Activated T-helper 17 cell treated with anti-CD3 and anti-CD28 coated beads, Interleukin-2, amount 50 U/mL, for 72 hours (primary cell): ENCODE data around the gene SLC25A29. TPM values are rescaled to one million over a fixed set of nuclear protein-coding genes. Genes with fewer than 3 reads are reported as not detected.

ENCODE experiments used
- ATAC-seq: fragments of 150-1000 bp; cut with Tn5 transposase; replicated peaks from 2 replicates; pipeline ENCODE4 v1.10.0; 2021; ENCODE audit warnings: mild to moderate bottlenecking, moderate library complexity
- H3K27ac Mint-ChIP-seq: one replicate; pipeline ENCODE4 v1.8.0; 2022; ENCODE audit warnings: mixed read lengths
- H3K27me3 Mint-ChIP-seq: one replicate; pipeline ENCODE4 v1.8.0; 2022; ENCODE audit warnings: mixed read lengths
- H3K36me3 Mint-ChIP-seq: one replicate; pipeline ENCODE4 v1.8.0; 2022; ENCODE audit warnings: low read depth, mild to moderate bottlenecking, mixed read lengths
- H3K4me1 Mint-ChIP-seq: one replicate; pipeline ENCODE4 v1.8.0; 2022; ENCODE audit warnings: mixed read lengths
- H3K4me3 Mint-ChIP-seq: one replicate; pipeline ENCODE4 v1.8.0; 2022; ENCODE audit warnings: mild to moderate bottlenecking, mixed read lengths
- H3K9me3 Mint-ChIP-seq: one replicate; pipeline ENCODE4 v1.8.0; 2022; ENCODE audit warnings: mixed read lengths
- total RNA-seq, 2 donors: library from RNA; stranded (reverse); gene quantifications; one replicate each; pipeline ENCODE4 v1.2.3, GENCODE V29; 2022

SLC25A29 gene
- total RNA-seq, 2 donors from 2014 or later = 3.8 to 9.3 TPM

- Mint-ChIP-seq H3K27ac (peak overlapping the region; percentile 89), H3K4me1 (peaks cover 31% of the 10 kb centered on the region), H3K27me3 (no peaks in the 10 kb centered on the region), H3K9me3 (no peaks in the 10 kb centered on the region), H3K4me3 (peak overlapping the region; percentile 57), H3K36me3 (peaks cover 62% of the 10 kb centered on the region)
- peak; percentile 90 for ATAC-seq
Observed at GRCh38 chr14:100275214-100275613, 31.0 kb downstream of the SLC25A29 start.

- Mint-ChIP-seq H3K4me3 (peak overlapping the region; percentile 57), H3K36me3 (peaks cover 57% of the 10 kb centered on the region), H3K27ac (peak overlapping the region; percentile 89), H3K4me1 (peaks cover 27% of the 10 kb centered on the region), H3K27me3 (no peaks in the 10 kb centered on the region), H3K9me3 (no peaks in the 10 kb centered on the region)
- no peak for ATAC-seq
Observed at GRCh38 chr14:100274250-100274649, 32.0 kb downstream of the SLC25A29 start.

- Mint-ChIP-seq H3K27me3 (no peaks in the 10 kb centered on the region), H3K36me3 (peaks cover 55% of the 10 kb centered on the region), H3K4me1 (peaks cover 32% of the 10 kb centered on the region), H3K9me3 (no peaks in the 10 kb centered on the region), H3K4me3 (no peak overlapping the region), H3K27ac (no peak overlapping the region)
- no peak for ATAC-seq
Observed at GRCh38 chr14:100271247-100271939, 34.9 kb downstream of the SLC25A29 start.

GRCh38 chr14:100268591-100269207 lies 37.5 kb downstream of the SLC25A29 start:
- H3K4me1 Mint-ChIP-seq = peaks cover 25% of the 10 kb centered on the region
- peaks cover 58% of the 10 kb centered on the region for H3K36me3 Mint-ChIP-seq
- H3K4me3 Mint-ChIP-seq = no peak overlapping the region
- no peak overlapping the region for H3K27ac Mint-ChIP-seq
- H3K27me3 Mint-ChIP-seq = no peaks in the 10 kb centered on the region
- ATAC-seq = no peak
- H3K9me3 Mint-ChIP-seq = no peaks in the 10 kb centered on the region

GRCh38 chr14:100267990-100268389 lies 38.3 kb downstream of the SLC25A29 start:
- Mint-ChIP-seq H3K4me1 (peaks cover 30% of the 10 kb centered on the region), H3K27ac (no peak overlapping the region), H3K27me3 (no peaks in the 10 kb centered on the region), H3K9me3 (no peaks in the 10 kb centered on the region), H3K36me3 (peaks cover 65% of the 10 kb centered on the region), H3K4me3 (no peak overlapping the region)
- ATAC-seq = no peak

- Mint-ChIP-seq H3K4me1 (peaks cover 48% of the 10 kb centered on the region), H3K27me3 (no peaks in the 10 kb centered on the region), H3K36me3 (peaks cover 68% of the 10 kb centered on the region), H3K9me3 (no peaks in the 10 kb centered on the region), H3K4me3 (peak overlapping the region; percentile 7), H3K27ac (peak overlapping the region; percentile 63)
- ATAC-seq = no peak
Observed at GRCh38 chr14:100263141-100263540, 43.1 kb downstream of the SLC25A29 start.

GRCh38 chr14:100262545-100262944 lies 43.7 kb downstream of the SLC25A29 start:
- H3K4me3 Mint-ChIP-seq = peak overlapping the region; percentile 7
- H3K9me3 Mint-ChIP-seq = no peaks in the 10 kb centered on the region
- no peak for ATAC-seq
- peak overlapping the region; percentile 63 for H3K27ac Mint-ChIP-seq
- H3K36me3 Mint-ChIP-seq = peaks cover 62% of the 10 kb centered on the region
- H3K27me3 Mint-ChIP-seq = no peaks in the 10 kb centered on the region
- peaks cover 54% of the 10 kb centered on the region for H3K4me1 Mint-ChIP-seq

- H3K27ac Mint-ChIP-seq = peak overlapping the region; percentile 63
- peak; percentile 97 for ATAC-seq
- peaks cover 56% of the 10 kb centered on the region for H3K4me1 Mint-ChIP-seq
- peaks cover 55% of the 10 kb centered on the region for H3K36me3 Mint-ChIP-seq
- H3K9me3 Mint-ChIP-seq = no peaks in the 10 kb centered on the region
- H3K4me3 Mint-ChIP-seq = peak overlapping the region; percentile 49
- H3K27me3 Mint-ChIP-seq = no peaks in the 10 kb centered on the region
Observed at GRCh38 chr14:100261621-100262020, 44.6 kb downstream of the SLC25A29 start.

GRCh38 chr14:100256339-100256895 lies 49.8 kb downstream of the SLC25A29 start:
- H3K27me3 Mint-ChIP-seq = no peaks in the 10 kb centered on the region
- H3K27ac Mint-ChIP-seq = no peak overlapping the region
- peak; percentile 52 for ATAC-seq
- H3K4me3 Mint-ChIP-seq = peak overlapping the region; percentile 44
- peaks cover 17% of the 10 kb centered on the region for H3K36me3 Mint-ChIP-seq
- H3K4me1 Mint-ChIP-seq = peaks cover 59% of the 10 kb centered on the region
- no peaks in the 10 kb centered on the region for H3K9me3 Mint-ChIP-seq

- Mint-ChIP-seq H3K4me1 (peaks cover 54% of the 10 kb centered on the region), H3K36me3 (peaks cover 47% of the 10 kb centered on the region), H3K9me3 (no peaks in the 10 kb centered on the region)
Observed at GRCh38 chr14:100252684-100253083, 53.6 kb downstream of the SLC25A29 start.

GRCh38 chr14:100250732-100251465 lies 55.3 kb downstream of the SLC25A29 start:
- ATAC-seq = no peak
- peaks cover 56% of the 10 kb centered on the region for H3K4me1 Mint-ChIP-seq
- H3K4me3 Mint-ChIP-seq = peak overlapping the region; percentile 13
- peaks cover 56% of the 10 kb centered on the region for H3K36me3 Mint-ChIP-seq
- no peaks in the 10 kb centered on the region for H3K27me3 Mint-ChIP-seq
- H3K9me3 Mint-ChIP-seq = no peaks in the 10 kb centered on the region
- peak overlapping the region; percentile 52 for H3K27ac Mint-ChIP-seq

More at GRCh38 chr14:100252684-100253083, 53.6 kb downstream of the SLC25A29 start:
- Mint-ChIP-seq H3K27me3 (no peaks in the 10 kb centered on the region), H3K4me3 (no peak overlapping the region), H3K27ac (no peak overlapping the region)
- no peak for ATAC-seq

GRCh38 chr14:100246809-100247428 lies 59.3 kb downstream of the SLC25A29 start:
- peak; percentile 47 for ATAC-seq
- peak overlapping the region; percentile 37 for H3K27ac Mint-ChIP-seq
- peak overlapping the region; percentile 46 for H3K4me3 Mint-ChIP-seq
- H3K4me1 Mint-ChIP-seq = peaks cover 55% of the 10 kb centered on the region
- no peaks in the 10 kb centered on the region for H3K27me3 Mint-ChIP-seq
- H3K36me3 Mint-ChIP-seq = peaks cover 69% of the 10 kb centered on the region
- no peaks in the 10 kb centered on the region for H3K9me3 Mint-ChIP-seq

- ATAC-seq = no peak
- H3K9me3 Mint-ChIP-seq = no peaks in the 10 kb centered on the region
- H3K36me3 Mint-ChIP-seq = peaks cover 58% of the 10 kb centered on the region
- peaks cover 40% of the 10 kb centered on the region for H3K4me1 Mint-ChIP-seq
- H3K4me3 Mint-ChIP-seq = peak overlapping the region; percentile 91
- H3K27ac Mint-ChIP-seq = peak overlapping the region; percentile 80
- no peaks in the 10 kb centered on the region for H3K27me3 Mint-ChIP-seq
Observed at GRCh38 chr14:100243020-100243419, 63.2 kb downstream of the SLC25A29 start.

- ATAC-seq = no peak
- Mint-ChIP-seq H3K4me3 (peak overlapping the region; percentile 91), H3K27ac (peak overlapping the region; percentile 97), H3K9me3 (no peaks in the 10 kb centered on the region), H3K36me3 (peaks cover 57% of the 10 kb centered on the region), H3K4me1 (peaks cover 36% of the 10 kb centered on the region), H3K27me3 (no peaks in the 10 kb centered on the region)
Observed at GRCh38 chr14:100241279-100241678, 65.0 kb downstream of the SLC25A29 start.
